Trophoblast cell (in vitro differentiated cells and primary cell): ENCODE results near the gene TOB1.

ENCODE experiments used
- DNase-seq, 2 donors: peaks; one replicate each; pipeline ENCODE4 v3.0.0-alpha.2; 2016
- H2AFZ ChIP-seq: 2 replicates; pipeline ENCODE4 v1.6.1; 2013; ENCODE audit warnings: low read length, moderate library complexity, mild to moderate bottlenecking; ENCODE audit not compliant: insufficient read depth, poor library complexity
- H2AK5ac ChIP-seq: 2 replicates; pipeline ENCODE4 v1.6.1; 2013; ENCODE audit warnings: mild to moderate bottlenecking, low read length
- H2BK120ac ChIP-seq: 2 replicates; pipeline ENCODE4 v1.6.1; 2013; ENCODE audit warnings: low read length, mild to moderate bottlenecking, moderate library complexity; ENCODE audit not compliant: insufficient read depth, poor library complexity
- H2BK12ac ChIP-seq: 2 replicates; pipeline ENCODE4 v1.6.1; 2013; ENCODE audit warnings: mild to moderate bottlenecking, low read length, moderate library complexity
- H2BK5ac ChIP-seq: 2 replicates; pipeline ENCODE4 v1.6.1; 2013; ENCODE audit warnings: low read length, low read depth, moderate library complexity, mild to moderate bottlenecking; ENCODE audit not compliant: poor library complexity
- H3K14ac ChIP-seq: 2 replicates; pipeline ENCODE4 v1.6.1; 2013; ENCODE audit warnings: mild to moderate bottlenecking, low read length
- H3K18ac ChIP-seq: 2 replicates; pipeline ENCODE4 v1.6.1; 2013; ENCODE audit warnings: mild to moderate bottlenecking, low read length
- H3K23ac ChIP-seq: 2 replicates; pipeline ENCODE4 v1.6.1; 2013; ENCODE audit warnings: low read length
- H3K27ac ChIP-seq: 2 replicates; pipeline ENCODE4 v1.5.1; 2013; ENCODE audit warnings: low read depth, mild to moderate bottlenecking, inconsistent platforms, low read length, moderate library complexity
- H3K27me3 ChIP-seq: 2 replicates; pipeline ENCODE4 v1.6.1; 2013; ENCODE audit warnings: inconsistent platforms, mild to moderate bottlenecking, low read length, moderate library complexity; ENCODE audit not compliant: insufficient read depth
- H3K36me3 ChIP-seq, 2 experiments: 1 replicate in 1 of 2; 2 replicates in 1 of 2; pipeline ENCODE4 v1.6.1; 2013; ENCODE audit warnings: low read length in 2 of 2, mild to moderate bottlenecking in 2 of 2, moderate library complexity in 1 of 2; ENCODE audit not compliant: insufficient read depth in 2 of 2, control insufficient read depth in 1 of 2
- H3K4ac ChIP-seq: 2 replicates; pipeline ENCODE4 v1.6.1; 2013; ENCODE audit warnings: low read depth, mild to moderate bottlenecking, low read length, moderate library complexity
- H3K4me1 ChIP-seq, 2 experiments: 1 replicate in 1 of 2; 2 replicates in 1 of 2; pipeline ENCODE4 v1.6.1; 2013; ENCODE audit warnings: low read length in 2 of 2, mild to moderate bottlenecking in 2 of 2, moderate library complexity in 1 of 2; ENCODE audit not compliant: insufficient read depth in 2 of 2, control insufficient read depth in 1 of 2
- H3K4me2 ChIP-seq: 2 replicates; pipeline ENCODE4 v1.6.1; 2013; ENCODE audit warnings: inconsistent platforms, mild to moderate bottlenecking, low read length, moderate library complexity
- H3K4me3 ChIP-seq: 2 replicates; pipeline ENCODE4 v1.5.1; 2013; ENCODE audit warnings: mild to moderate bottlenecking, low read depth, low read length, inconsistent platforms
- H3K79me1 ChIP-seq: one replicate; pipeline ENCODE4 v1.6.1; 2013; ENCODE audit warnings: low read length
- H3K79me2 ChIP-seq: 2 replicates; pipeline ENCODE4 v1.6.1; 2013; ENCODE audit warnings: low read length, mild to moderate bottlenecking; ENCODE audit not compliant: control insufficient read depth, insufficient read depth, poor library complexity
- H3K9ac ChIP-seq: 2 replicates; pipeline ENCODE4 v1.6.1; 2013; ENCODE audit warnings: mild to moderate bottlenecking, low read length
- H3K9me3 ChIP-seq: 2 replicates; pipeline ENCODE4 v1.6.1; 2013; ENCODE audit warnings: low read depth, mild to moderate bottlenecking, control low read depth, inconsistent platforms, low read length; ENCODE audit not compliant: insufficient read depth
- H4K12ac ChIP-seq: 2 replicates; pipeline ENCODE4 v1.6.1; 2013; ENCODE audit warnings: low read depth, mild to moderate bottlenecking, low read length, moderate library complexity
- H4K8ac ChIP-seq: 2 replicates; pipeline ENCODE4 v1.6.1; 2013; ENCODE audit warnings: low read depth, mild to moderate bottlenecking, low read length, moderate library complexity
- H4K91ac ChIP-seq: one replicate; pipeline ENCODE4 v1.6.1; 2013; ENCODE audit warnings: low read depth, mild to moderate bottlenecking, low read length, moderate library complexity
- WGBS: extraction: QIAGEN DNeasy Blood & Tissue Kit; methylation state at CpG from one replicate; pipeline ENCODE4 v1.1.7; 2013; ENCODE audit warnings: missing lambda C conversion rate; ENCODE audit not compliant: insufficient read length, insufficient coverage; ENCODE audit errors: extremely low coverage; 5-methylcytosine and 5-hydroxymethylcytosine counted together

The TOB1 gene

DNA sequence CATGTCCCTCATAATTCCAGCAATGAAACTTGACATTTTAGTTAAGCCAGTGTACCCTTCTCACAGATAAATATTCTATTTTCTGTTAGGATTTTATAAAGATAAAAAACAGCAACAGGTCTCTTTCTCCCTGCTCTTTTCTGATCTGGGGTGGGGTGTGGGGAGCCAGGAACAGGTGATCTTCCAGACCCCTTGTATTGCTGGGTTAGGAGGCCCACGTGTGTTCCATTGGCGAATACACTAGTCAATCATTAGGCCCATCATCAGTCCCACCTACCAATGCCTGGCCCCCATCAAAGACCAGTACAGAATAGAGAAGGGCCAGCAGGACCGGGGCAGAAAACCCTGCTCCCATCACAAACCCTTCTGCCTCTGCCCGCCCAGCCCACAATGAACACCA is 40.3 kb upstream of the TOB1 start:
- H3K9ac ChIP-seq, result no peak overlapping the region
- no peak overlapping the region for H3K4me3 ChIP-seq
- H4K12ac ChIP-seq, result no peak overlapping the region
- no peak overlapping the region for H3K4ac ChIP-seq
- DNase-seq, result no peak
- no peak overlapping the region for H2BK12ac ChIP-seq
- H3K18ac ChIP-seq, result no peak overlapping the region
- no peak overlapping the region for H2BK120ac ChIP-seq
- H3K79me2 ChIP-seq, result no peaks in the 10 kb centered on the region
- H3K27me3 ChIP-seq, result no peaks in the 10 kb centered on the region
- H2AK5ac ChIP-seq, result no peak overlapping the region
- no peak overlapping the region for H2AFZ ChIP-seq
- H4K8ac ChIP-seq, result no peak overlapping the region
- H3K36me3 ChIP-seq, result no peaks in the 10 kb centered on the region
- H3K9me3 ChIP-seq, result peaks cover 4% of the 10 kb centered on the region
- no CpG with 5 or more reads among the region's 4 CpGs for WGBS
- no peak overlapping the region for H3K23ac ChIP-seq
- no peak overlapping the region for H4K91ac ChIP-seq
- H3K4me2 ChIP-seq, result no peak overlapping the region
- peaks cover 20 to 21% of the 10 kb centered on the region in 2 experiments for H3K4me1 ChIP-seq
- H2BK5ac ChIP-seq, result no peak overlapping the region
- H3K79me1 ChIP-seq, result no peaks in the 10 kb centered on the region
- H3K27ac ChIP-seq, result no peak overlapping the region
- H3K14ac ChIP-seq, result no peak overlapping the region

DNA sequence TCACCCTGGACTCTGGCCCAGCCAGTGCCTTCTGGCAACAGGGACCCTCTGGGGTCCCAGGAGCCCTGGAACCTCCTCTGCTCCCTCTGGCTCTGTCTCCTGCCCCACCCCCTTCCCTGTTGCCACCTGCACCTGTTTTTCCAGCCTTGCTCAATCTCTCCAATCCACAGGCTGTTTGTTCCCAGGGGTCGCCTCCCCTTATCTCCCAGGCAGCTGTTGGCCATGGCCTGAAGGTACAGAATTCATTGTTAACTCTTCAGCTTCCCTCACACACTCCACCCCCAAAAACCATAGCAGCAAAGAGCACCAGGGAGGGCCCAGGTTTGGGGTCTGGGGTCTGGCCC is 39.3 kb upstream of the TOB1 start:
- H4K8ac ChIP-seq, result no peak overlapping the region
- no peak overlapping the region for H3K4me3 ChIP-seq
- no peak overlapping the region for H2BK120ac ChIP-seq
- peaks cover 20 to 21% of the 10 kb centered on the region in 2 experiments for H3K4me1 ChIP-seq
- H3K79me1 ChIP-seq, result no peaks in the 10 kb centered on the region
- no peak overlapping the region for H3K4ac ChIP-seq
- H3K79me2 ChIP-seq, result no peaks in the 10 kb centered on the region
- H4K91ac ChIP-seq, result no peak overlapping the region
- H3K27me3 ChIP-seq, result no peaks in the 10 kb centered on the region
- no peak overlapping the region for H2AFZ ChIP-seq
- H2AK5ac ChIP-seq, result no peak overlapping the region
- no peak overlapping the region for H4K12ac ChIP-seq
- no peak overlapping the region for H3K23ac ChIP-seq
- peaks cover 4% of the 10 kb centered on the region for H3K9me3 ChIP-seq
- no peak overlapping the region for H2BK5ac ChIP-seq
- H3K14ac ChIP-seq, result no peak overlapping the region
- H3K27ac ChIP-seq, result no peak overlapping the region
- no peak overlapping the region for H3K4me2 ChIP-seq
- no CpG with 5 or more reads among the region's 1 CpG for WGBS
- H2BK12ac ChIP-seq, result no peak overlapping the region
- no peaks in the 10 kb centered on the region for H3K36me3 ChIP-seq
- no peak overlapping the region for H3K18ac ChIP-seq
- DNase-seq, result no peak
- no peak overlapping the region for H3K9ac ChIP-seq

DNA sequence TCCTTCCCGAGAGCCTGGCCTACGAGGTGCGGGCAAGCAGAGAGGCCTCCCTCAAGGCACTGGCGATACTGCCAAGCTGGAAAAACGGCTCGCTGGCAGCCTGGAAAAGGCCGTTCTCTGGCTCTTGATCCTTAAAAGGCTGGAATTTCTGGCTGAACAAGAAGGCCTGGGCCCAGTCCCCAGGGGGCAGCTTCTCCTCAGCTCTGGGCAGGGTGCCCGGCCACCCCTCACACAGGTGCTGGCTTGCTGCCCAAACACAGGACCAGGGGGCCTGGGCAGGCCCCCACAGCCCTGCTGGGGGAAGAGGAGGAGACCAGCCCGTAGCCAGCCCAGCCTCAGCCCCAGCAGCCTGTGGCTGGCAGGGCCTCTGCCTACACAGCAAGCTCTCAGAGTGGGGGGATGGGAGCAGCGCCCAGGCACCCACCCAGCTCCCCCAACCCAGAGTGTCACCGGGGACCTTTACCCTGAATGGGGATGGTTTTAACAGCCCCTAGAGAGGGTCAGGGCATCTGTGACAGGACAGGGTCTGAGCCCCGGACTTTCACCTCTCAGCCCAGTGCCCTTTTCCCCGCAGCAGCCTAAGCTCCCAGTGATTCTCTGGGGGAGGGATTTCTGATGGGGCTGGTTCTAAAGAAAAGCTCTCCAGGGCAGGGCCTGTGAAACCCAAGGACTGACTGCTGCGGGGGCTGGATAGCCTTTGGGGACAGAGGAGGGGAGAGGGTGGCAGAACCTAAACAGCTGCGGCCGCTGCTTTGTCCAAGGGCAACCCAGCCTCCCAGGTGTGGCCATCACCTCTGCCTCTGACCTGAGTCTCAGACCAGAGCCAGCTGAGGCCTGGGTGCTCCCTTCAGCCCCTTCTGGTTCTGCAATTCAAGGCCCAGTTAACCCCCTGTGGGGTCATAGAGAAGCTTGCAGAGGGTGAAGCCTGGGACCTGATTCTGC is 38.6 kb upstream of the TOB1 start:
- Histone ChIP-seq H3K4ac (no peak overlapping the region), H2BK12ac (peak overlapping the region; percentile 56), H3K14ac (peak overlapping the region; percentile 34), H3K18ac (no peak overlapping the region), H4K12ac (no peak overlapping the region), H2BK120ac (peak overlapping the region; percentile 54), H2AFZ (peak overlapping the region; percentile 47), H4K8ac (peak overlapping the region; percentile 35), H3K9ac (no peak overlapping the region), H3K9me3 (peaks cover 2% of the 10 kb centered on the region), H3K27ac (no peak overlapping the region), H3K23ac (no peak overlapping the region), H3K36me3 (no peaks in the 10 kb centered on the region), H2BK5ac (no peak overlapping the region), H2AK5ac (peak overlapping the region; percentile 19), H3K79me2 (no peaks in the 10 kb centered on the region), H3K4me3 (no peak overlapping the region), H3K79me1 (no peaks in the 10 kb centered on the region), H3K4me2 (peak overlapping the region; percentile 1), H4K91ac (peak overlapping the region; percentile 36), H3K27me3 (no peaks in the 10 kb centered on the region), H3K4me1 (peaks cover 20 to 21% of the 10 kb centered on the region in 2 experiments)
- DNase-seq, result peak in 1 of 2 donors; percentile 62
- WGBS, result no CpG with 5 or more reads among the region's 16 CpGs

DNA sequence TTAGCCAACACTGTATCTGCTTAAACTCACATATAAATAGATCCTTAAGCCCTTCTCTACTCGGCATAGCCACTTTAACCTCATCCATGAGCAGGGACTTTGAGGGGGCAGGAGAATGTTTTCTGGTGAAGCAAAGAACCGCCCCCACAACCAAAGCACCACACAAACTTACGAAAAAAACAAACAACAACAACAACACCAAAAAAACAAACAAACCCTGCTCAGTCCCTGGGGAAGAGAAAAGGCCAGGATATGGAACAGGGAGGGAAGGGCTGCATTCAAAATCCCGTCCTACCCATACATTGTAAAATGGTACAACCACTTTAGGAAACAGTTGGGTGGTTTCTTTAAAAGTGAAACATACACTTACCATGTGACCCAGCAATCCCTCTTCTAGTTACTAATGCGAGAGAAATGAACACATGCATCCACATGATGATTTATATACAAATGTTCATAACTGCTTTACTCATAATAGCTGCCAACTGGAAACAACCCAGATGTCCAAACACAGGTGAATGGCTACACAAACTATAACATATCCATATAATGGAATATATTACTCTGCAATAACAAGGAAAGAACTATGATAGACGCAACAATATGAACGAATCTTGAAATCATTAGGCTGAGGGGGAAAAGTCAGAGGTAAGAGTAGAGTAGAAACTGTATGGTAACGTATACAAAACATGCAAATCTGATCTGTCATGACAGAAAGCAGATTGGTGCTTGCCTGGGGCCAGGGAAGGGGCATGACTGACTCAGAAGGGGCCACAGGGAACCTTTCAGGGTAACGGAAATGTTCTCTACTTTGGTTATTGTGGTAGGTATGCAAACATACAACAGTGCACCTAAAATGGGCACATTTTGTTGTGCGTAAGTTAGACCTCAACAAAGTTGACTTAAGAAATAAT is 37.7 kb upstream of the TOB1 start:
- H3K9me3 ChIP-seq, result peaks cover 2% of the 10 kb centered on the region
- WGBS, result 86% methylated on average over 1 of the region's 10 CpGs
- H3K18ac ChIP-seq, result no peak overlapping the region
- no peak overlapping the region for H3K23ac ChIP-seq
- no peak overlapping the region for H2BK12ac ChIP-seq
- H3K4me3 ChIP-seq, result no peak overlapping the region
- H2BK120ac ChIP-seq, result no peak overlapping the region
- H3K79me2 ChIP-seq, result no peaks in the 10 kb centered on the region
- DNase-seq, result no peak
- no peak overlapping the region for H3K27ac ChIP-seq
- H3K4me2 ChIP-seq, result peak overlapping the region; percentile 1
- H2AFZ ChIP-seq, result no peak overlapping the region
- no peak overlapping the region for H4K91ac ChIP-seq
- no peak overlapping the region for H4K12ac ChIP-seq
- peak overlapping the region; percentile 35 for H4K8ac ChIP-seq
- H3K9ac ChIP-seq, result no peak overlapping the region
- peaks cover 16% of the 10 kb centered on the region in 2 experiments for H3K4me1 ChIP-seq
- H3K4ac ChIP-seq, result no peak overlapping the region
- H3K27me3 ChIP-seq, result no peaks in the 10 kb centered on the region
- H2AK5ac ChIP-seq, result no peak overlapping the region
- H3K36me3 ChIP-seq, result no peaks in the 10 kb centered on the region
- H3K79me1 ChIP-seq, result no peaks in the 10 kb centered on the region
- no peak overlapping the region for H3K14ac ChIP-seq
- H2BK5ac ChIP-seq, result no peak overlapping the region
